GM12878 (cell line): ENCODE results near the gene ZFHX2. TPM values are rescaled to one million over a fixed set of nuclear protein-coding genes. Genes with fewer than 3 reads are reported as not detected.

Experiments used
- ATAC-seq: fragments of 200-7000 bp; cut with Tn5 transposase; 3 replicates; pipeline ENCODE4 v1.9.1; 2020; ENCODE audit warnings: mild to moderate bottlenecking, moderate library complexity
- BruUV-seq: library from RNA; stranded (reverse); fragments of 400-500 nt; replicated peaks from 2 replicates; lab custom pipeline; 2021; lab: Mats Ljungman, UMichigan
- CTCF ChIA-PET: fragments of 300-600 bp; sonication (Branson Sonifier 250); formaldehyde crosslinking; extraction: SDS; loops from one replicate; lab custom pipeline; 2021; ENCODE audit warnings: inconsistent platforms; lab: Yijun Ruan, JAX
- POLR2A ChIA-PET: fragments of 350-600 bp; formaldehyde crosslinking; extraction: SDS; loops from one replicate; lab custom pipeline; 2021; ENCODE audit warnings: inconsistent platforms; lab: Charles Lee
- RAD21 ChIA-PET: fragments of 300-600 bp; sonication (Branson Sonifier 250); formaldehyde crosslinking; loops from one replicate; lab custom pipeline; 2023; ENCODE audit warnings: antibody characterized with exemption; ENCODE audit not compliant: unreplicated experiment; lab: Charles Lee
- SMC1A ChIA-PET: fragments of 300-600 bp; sonication (Branson Sonifier 250); formaldehyde crosslinking; loops from one replicate; lab custom pipeline; 2023; ENCODE audit not compliant: unreplicated experiment, uncharacterized antibody; lab: Charles Lee
- DNase-seq: peaks from one replicate; pipeline ENCODE4 v3.0.0-alpha.2; 2011; ENCODE audit warnings: low read depth, low spot score
- FAIRE-seq: peaks from 3 replicates; lab custom pipeline; 2011; peaks lifted over from hg19 to GRCh38; lab: Jason Lieb, UNC
- H2AFZ ChIP-seq: 2 replicates; pipeline ENCODE4 v1.6.0; 2011; ENCODE audit warnings: low read depth, low read length, control low read depth; ENCODE audit not compliant: control insufficient read depth
- H3K27ac ChIP-seq: 2 replicates; pipeline ENCODE4 v1.5.1; 2011; ENCODE audit warnings: control low read depth; ENCODE audit not compliant: control insufficient read depth, insufficient read depth
- H3K27me3 ChIP-seq, 2 experiments: replicated peaks in 1 of 2; 2 replicates each; pipeline versions ENCODE4 v1.6.0 to v1.6.1; 2011; ENCODE audit warnings: low read length in 1 of 2; ENCODE audit not compliant: control insufficient read depth in 2 of 2, insufficient read depth in 2 of 2
- H3K36me3 ChIP-seq, 2 experiments: 2 replicates each; pipeline ENCODE4 v1.5.1; 2011; ENCODE audit warnings: low read length in 1 of 2; ENCODE audit not compliant: control insufficient read depth in 2 of 2, insufficient read depth in 2 of 2
- H3K4me1 ChIP-seq: 2 replicates; pipeline ENCODE4 v1.6.1; 2011; ENCODE audit warnings: mild to moderate bottlenecking, low read length, moderate library complexity, mixed read lengths; ENCODE audit not compliant: control insufficient read depth, insufficient read depth
- H3K4me2 ChIP-seq: 2 replicates; pipeline ENCODE4 v1.6.0; 2011; ENCODE audit warnings: control low read depth; ENCODE audit not compliant: control insufficient read depth, insufficient read depth
- H3K4me3 ChIP-seq: fragments of 200-600 bp; sonication (generic); 2 replicates; pipeline ENCODE4 v1.5.1; 2016
- H3K79me2 ChIP-seq: 2 replicates; pipeline ENCODE4 v1.6.0; 2011; ENCODE audit warnings: low read length; ENCODE audit not compliant: control insufficient read depth, insufficient read depth
- H3K9ac ChIP-seq: 2 replicates; pipeline ENCODE4 v1.8.0; 2011; ENCODE audit warnings: low read length, control low read depth, mixed read lengths; ENCODE audit not compliant: control insufficient read depth, insufficient read depth
- H3K9me3 ChIP-seq: replicated peaks from 3 replicates; pipeline ENCODE4 v1.5.1; 2011; ENCODE audit warnings: mild to moderate bottlenecking, low read length; ENCODE audit not compliant: control insufficient read depth, insufficient read depth
- H4K20me1 ChIP-seq: 2 replicates; pipeline ENCODE4 v1.6.0; 2011; ENCODE audit not compliant: control insufficient read depth, insufficient read depth
- ATF7 ChIP-seq: fragments of 450-650 bp; IDR thresholded peaks from 2 replicates; pipeline ENCODE4 v1.6.1; 2016; ENCODE audit warnings: low read depth, mild to moderate bottlenecking
- GABPA ChIP-seq: IDR thresholded peaks from 2 replicates; pipeline ENCODE4 v1.6.1; 2014; ENCODE audit warnings: antibody characterized with exemption, low read depth, mild to moderate bottlenecking, inconsistent platforms
- PAX8 ChIP-seq: fragments of 450-650 bp; IDR thresholded peaks from 2 replicates; pipeline ENCODE4 v1.6.1; 2017; ENCODE audit warnings: mild to moderate bottlenecking, moderate library complexity
- POLR2A ChIP-seq: IDR thresholded peaks from 2 replicates; pipeline ENCODE4 v1.6.1; 2011; ENCODE audit warnings: low read depth, mild to moderate bottlenecking, low read length
- POU2F2 ChIP-seq: IDR thresholded peaks from 3 replicates; pipeline ENCODE4 v1.6.1; 2011; ENCODE audit warnings: low read depth, mild to moderate bottlenecking, low read length, borderline replicate concordance
- SIN3A ChIP-seq: IDR thresholded peaks from 2 replicates; pipeline ENCODE4 v1.6.1; 2012; ENCODE audit warnings: low read depth, low read length, improper control_type of control experiment
- SP1 ChIP-seq: IDR thresholded peaks from one replicate; pipeline ENCODE4 v1.6.1; 2011; ENCODE audit warnings: low read depth, low read length
- ZNF24 ChIP-seq: fragments of 450-650 bp; IDR thresholded peaks from 2 replicates; pipeline ENCODE4 v1.6.1; 2017; ENCODE audit warnings: antibody characterized with exemption, mild to moderate bottlenecking
- WGBS: methylation state at CpG from one replicate; pipeline ENCODE4 v1.1.6; 2016; ENCODE audit warnings: low lambda C conversion rate; ENCODE audit not compliant: insufficient replicate concordance, insufficient coverage; ENCODE audit errors: missing lambda C conversion rate; 5-methylcytosine and 5-hydroxymethylcytosine counted together
- in situ Hi-C: fragments of 300-500 bp; cut with MboI; formaldehyde crosslinking; loops from 9 replicates; pipeline ENCODE4 v1.14.3; 2018; ENCODE audit warnings: mixed read lengths
- intact Hi-C: fragments of 100-400 bp; cut with micrococcal nuclease; formaldehyde crosslinking; loops from one replicate; pipeline ENCODE4 v1.14.2; 2022; ENCODE audit not compliant: unreplicated experiment
- polyA plus RNA-seq, 11 experiments: library from polyadenylated mRNA; depleted of rRNA in 4 of 11; unstranded in 6 of 11; stranded (reverse) in 5 of 11; fragments of >200 nt; fragmentation: Nextera tagmentation in 4 of 11; fragmentation: Illumina TruSeq in 1 of 11; extraction: Ambion mirVana in 4 of 11; extraction: Trizol in 1 of 11; gene quantifications; 1 replicate in 1 of 11; 2 replicates in 10 of 11; pipeline versions ENCODE4 v1.2.1 to v1.2.3, GENCODE V29; 2011 to 2016; ENCODE audit warnings: inconsistent platforms in 2 of 11, missing spikeins in 2 of 11, low read depth in 1 of 11
- total RNA-seq, 4 experiments: library from RNA; depleted of rRNA in 3 of 4; stranded (reverse); fragments of >200 nt in 3 of 4; fragmentation: Illumina TruSeq in 1 of 4; extraction: Trizol in 1 of 4; gene quantifications; 2 replicates each; pipeline versions ENCODE4 v1.2.1 to v1.2.3, GENCODE V29; 2013 to 2021
- TF ChIP-seq, protein P1 (sequence below): fragments of 450-650 bp; IDR thresholded peaks from 2 replicates; pipeline ENCODE4 v1.6.1; 2016; ENCODE audit warnings: mild to moderate bottlenecking, moderate library complexity, borderline replicate concordance
- TF ChIP-seq, protein P2 (sequence below): IDR thresholded peaks from 2 replicates; pipeline ENCODE4 v1.6.1; 2011; ENCODE audit warnings: mild to moderate bottlenecking, low read depth, low read length, moderate library complexity; ENCODE audit not compliant: insufficient replicate concordance
- TF ChIP-seq, protein P3 (sequence below): fragments of 450-650 bp; IDR thresholded peaks from 2 replicates; pipeline ENCODE4 v1.6.1; 2018; ENCODE audit warnings: borderline replicate concordance, mild to moderate bottlenecking; ENCODE audit not compliant: partially characterized antibody

Gene ZFHX2
- total and polyA plus RNA-seq, 10 of the 15 experiments (the other 5 are each of a cell fraction or from before 2014, with no cell fraction given), result 0.27 to 2.2 (median 0.55) TPM

DNA sequence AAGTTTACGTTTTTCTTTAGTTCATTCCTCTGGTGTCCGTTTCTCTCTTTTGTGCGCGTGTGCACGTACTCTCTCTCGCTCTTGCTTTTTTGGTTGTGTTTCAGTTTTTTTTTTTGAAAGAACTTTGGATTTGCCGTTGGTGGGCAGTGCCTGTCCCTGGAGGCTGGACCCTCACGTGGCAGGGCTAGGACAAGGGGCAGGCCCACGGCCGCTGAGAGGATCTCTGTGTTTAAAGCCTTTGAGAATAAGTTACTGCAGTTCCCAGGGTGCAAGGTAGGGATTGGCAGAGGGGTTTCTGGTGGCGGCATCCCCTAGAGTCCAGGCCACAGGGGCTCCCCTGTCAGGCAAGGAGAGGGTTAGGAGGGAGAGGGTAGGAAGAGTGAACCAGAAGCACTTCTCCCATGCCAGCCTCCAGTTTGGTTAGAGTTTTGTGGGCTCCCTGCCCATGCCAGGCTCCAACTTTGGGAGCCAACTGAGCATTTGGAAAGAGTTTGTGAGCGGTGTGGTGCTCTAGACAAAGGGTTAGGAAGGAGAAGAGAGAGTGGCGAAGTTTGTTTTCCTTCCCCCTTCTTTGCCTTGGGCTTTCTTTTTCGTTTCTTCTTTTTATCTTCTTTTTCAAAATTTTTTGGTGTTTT lies 30.5 kb downstream of the ZFHX2 start (continued):
- TF ChIP-seq POLR2A, result no peak

DNA sequence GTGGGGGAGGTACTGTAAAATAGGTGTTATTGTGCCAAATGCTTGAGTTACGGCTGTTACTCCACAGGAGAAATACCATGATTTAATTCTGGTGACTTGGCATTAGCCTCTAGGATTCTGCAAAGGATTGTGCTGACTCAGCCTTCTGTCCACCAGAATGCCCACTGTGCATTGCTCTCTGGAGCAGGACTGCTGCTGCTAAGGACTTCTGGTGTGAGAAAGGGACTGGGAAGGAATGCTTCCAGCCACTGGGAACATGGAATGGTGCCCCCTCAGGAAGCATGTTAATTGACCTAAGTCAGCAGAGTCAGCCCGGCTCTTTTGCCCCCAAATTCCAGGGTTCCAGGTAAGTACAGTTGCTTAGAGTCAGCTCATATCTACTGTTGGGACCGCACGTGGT lies 32.9 kb downstream of the ZFHX2 start:
- BruUV-seq, result no TSS peak

More for the DNA sequence above, 32.9 kb downstream of the ZFHX2 start:
- WGBS, result 83% methylated on average over 4 of the region's 4 CpGs
- H3K27me3 ChIP-seq, result no peaks in the 10 kb centered on the region
- no peaks in the 10 kb centered on the region for H4K20me1 ChIP-seq
- no peak for DNase-seq
- no peaks in the 10 kb centered on the region for H3K4me1 ChIP-seq
- no peak for TF ChIP-seq SP1
- TF ChIP-seq, protein P1, sequence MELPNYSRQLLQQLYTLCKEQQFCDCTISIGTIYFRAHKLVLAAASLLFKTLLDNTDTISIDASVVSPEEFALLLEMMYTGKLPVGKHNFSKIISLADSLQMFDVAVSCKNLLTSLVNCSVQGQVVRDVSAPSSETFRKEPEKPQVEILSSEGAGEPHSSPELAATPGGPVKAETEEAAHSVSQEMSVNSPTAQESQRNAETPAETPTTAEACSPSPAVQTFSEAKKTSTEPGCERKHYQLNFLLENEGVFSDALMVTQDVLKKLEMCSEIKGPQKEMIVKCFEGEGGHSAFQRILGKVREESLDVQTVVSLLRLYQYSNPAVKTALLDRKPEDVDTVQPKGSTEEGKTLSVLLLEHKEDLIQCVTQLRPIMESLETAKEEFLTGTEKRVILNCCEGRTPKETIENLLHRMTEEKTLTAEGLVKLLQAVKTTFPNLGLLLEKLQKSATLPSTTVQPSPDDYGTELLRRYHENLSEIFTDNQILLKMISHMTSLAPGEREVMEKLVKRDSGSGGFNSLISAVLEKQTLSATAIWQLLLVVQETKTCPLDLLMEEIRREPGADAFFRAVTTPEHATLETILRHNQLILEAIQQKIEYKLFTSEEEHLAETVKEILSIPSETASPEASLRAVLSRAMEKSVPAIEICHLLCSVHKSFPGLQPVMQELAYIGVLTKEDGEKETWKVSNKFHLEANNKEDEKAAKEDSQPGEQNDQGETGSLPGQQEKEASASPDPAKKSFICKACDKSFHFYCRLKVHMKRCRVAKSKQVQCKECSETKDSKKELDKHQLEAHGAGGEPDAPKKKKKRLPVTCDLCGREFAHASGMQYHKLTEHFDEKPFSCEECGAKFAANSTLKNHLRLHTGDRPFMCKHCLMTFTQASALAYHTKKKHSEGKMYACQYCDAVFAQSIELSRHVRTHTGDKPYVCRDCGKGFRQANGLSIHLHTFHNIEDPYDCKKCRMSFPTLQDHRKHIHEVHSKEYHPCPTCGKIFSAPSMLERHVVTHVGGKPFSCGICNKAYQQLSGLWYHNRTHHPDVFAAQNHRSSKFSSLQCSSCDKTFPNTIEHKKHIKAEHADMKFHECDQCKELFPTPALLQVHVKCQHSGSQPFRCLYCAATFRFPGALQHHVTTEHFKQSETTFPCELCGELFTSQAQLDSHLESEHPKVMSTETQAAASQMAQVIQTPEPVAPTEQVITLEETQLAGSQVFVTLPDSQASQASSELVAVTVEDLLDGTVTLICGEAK, result no peak
- no peak for TF ChIP-seq ATF7
- no peak for TF ChIP-seq GABPA
- no peak for TF ChIP-seq PAX8
- TF ChIP-seq, protein P2, sequence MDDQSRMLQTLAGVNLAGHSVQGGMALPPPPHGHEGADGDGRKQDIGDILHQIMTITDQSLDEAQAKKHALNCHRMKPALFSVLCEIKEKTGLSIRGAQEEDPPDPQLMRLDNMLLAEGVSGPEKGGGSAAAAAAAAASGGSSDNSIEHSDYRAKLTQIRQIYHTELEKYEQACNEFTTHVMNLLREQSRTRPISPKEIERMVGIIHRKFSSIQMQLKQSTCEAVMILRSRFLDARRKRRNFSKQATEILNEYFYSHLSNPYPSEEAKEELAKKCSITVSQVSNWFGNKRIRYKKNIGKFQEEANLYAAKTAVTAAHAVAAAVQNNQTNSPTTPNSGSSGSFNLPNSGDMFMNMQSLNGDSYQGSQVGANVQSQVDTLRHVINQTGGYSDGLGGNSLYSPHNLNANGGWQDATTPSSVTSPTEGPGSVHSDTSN, result no peak
- no peak for TF ChIP-seq SIN3A
- no peak for TF ChIP-seq POU2F2
- no peak for TF ChIP-seq ZNF24
- TF ChIP-seq, protein P3, sequence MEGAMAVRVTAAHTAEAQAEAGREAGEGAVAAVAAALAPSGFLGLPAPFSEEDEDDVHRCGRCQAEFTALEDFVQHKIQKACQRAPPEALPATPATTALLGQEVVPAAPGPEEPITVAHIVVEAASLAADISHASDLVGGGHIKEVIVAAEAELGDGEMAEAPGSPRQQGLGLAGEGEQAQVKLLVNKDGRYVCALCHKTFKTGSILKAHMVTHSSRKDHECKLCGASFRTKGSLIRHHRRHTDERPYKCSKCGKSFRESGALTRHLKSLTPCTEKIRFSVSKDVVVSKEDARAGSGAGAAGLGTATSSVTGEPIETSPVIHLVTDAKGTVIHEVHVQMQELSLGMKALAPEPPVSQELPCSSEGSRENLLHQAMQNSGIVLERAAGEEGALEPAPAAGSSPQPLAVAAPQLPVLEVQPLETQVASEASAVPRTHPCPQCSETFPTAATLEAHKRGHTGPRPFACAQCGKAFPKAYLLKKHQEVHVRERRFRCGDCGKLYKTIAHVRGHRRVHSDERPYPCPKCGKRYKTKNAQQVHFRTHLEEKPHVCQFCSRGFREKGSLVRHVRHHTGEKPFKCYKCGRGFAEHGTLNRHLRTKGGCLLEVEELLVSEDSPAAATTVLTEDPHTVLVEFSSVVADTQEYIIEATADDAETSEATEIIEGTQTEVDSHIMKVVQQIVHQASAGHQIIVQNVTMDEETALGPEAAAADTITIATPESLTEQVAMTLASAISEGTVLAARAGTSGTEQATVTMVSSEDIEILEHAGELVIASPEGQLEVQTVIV, result no peak
- ATAC-seq, result no peak
- no peaks in the 10 kb centered on the region for H3K9me3 ChIP-seq
- SMC1A ChIA-PET, result interaction anchor here (1.1 kb wide), 1 partner anchor 40 kb away, joined by 3 read pairs; no protein-coding TSS in a partner anchor
- FAIRE-seq, result no peak
- no peak overlapping the region for H3K4me2 ChIP-seq
- POLR2A ChIA-PET, result no interaction called here
- H2AFZ ChIP-seq, result no peak overlapping the region
- H3K4me3 ChIP-seq, result no peak overlapping the region
- no peaks in the 10 kb centered on the region for H3K79me2 ChIP-seq
- in situ Hi-C loops (no loop called here), intact Hi-C loops (no loop called here)
- CTCF ChIA-PET, result interaction anchor here (0.7 to 0.8 kb wide), 2 partner anchors 22 to 43 kb away, joined by 3 read pairs; no protein-coding TSS in a partner anchor
- no peak overlapping the region for H3K27ac ChIP-seq
- no peak overlapping the region for H3K9ac ChIP-seq
- H3K36me3 ChIP-seq, result no peaks in the 10 kb centered on the region
- RAD21 ChIA-PET, result no interaction called here
